ENCODE measurements around the gene EPHB1.

The EPHB1 gene

DNA sequence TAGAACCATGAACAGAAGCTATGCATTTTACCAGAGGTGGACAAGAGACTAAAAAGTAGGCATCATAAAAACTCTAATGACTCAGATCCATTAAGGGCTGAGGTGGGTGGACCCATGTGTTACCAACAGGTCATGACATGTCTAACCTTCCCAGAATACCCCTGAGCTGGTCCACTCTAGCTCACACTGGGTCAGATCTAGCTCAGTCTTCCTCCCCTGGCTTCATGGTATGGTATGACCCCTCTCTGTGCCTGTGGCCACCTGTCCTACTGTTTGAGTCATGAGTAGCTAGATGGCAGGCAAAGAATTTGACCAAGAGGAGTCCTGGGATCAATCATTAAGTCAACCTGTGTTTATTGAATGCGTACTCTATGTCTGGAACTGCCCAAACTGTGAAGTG lies 340.4 kb downstream of the EPHB1 start:
- H3K9ac ChIP-seq: no peak overlapping the region
- peaks cover 7% of the 10 kb centered on the region for H3K4me1 ChIP-seq
- H3K36me3 ChIP-seq: no peaks in the 10 kb centered on the region
- H3K27me3 ChIP-seq: no peaks in the 10 kb centered on the region
- H3K27ac ChIP-seq: no peak overlapping the region
- H3K4me2 ChIP-seq: no peak overlapping the region
- no peaks in the 10 kb centered on the region for H3K9me3 ChIP-seq
- no peak for TF ChIP-seq Cebpa-rat (IDR thresholded peaks at IDR 0.05)
- no peak overlapping the region for H3K4me3 ChIP-seq
- H4K20me1 ChIP-seq: no peaks in the 10 kb centered on the region

GRCh38 chr3:135136361-135137100 lies 341.5 kb downstream of the EPHB1 start:
- no peaks in the 10 kb centered on the region for H3K9me3 ChIP-seq
- no peak overlapping the region for H3K9ac ChIP-seq
- no peak overlapping the region for H3K4me2 ChIP-seq
- H3K27ac ChIP-seq: no peak overlapping the region
- no peaks in the 10 kb centered on the region for H3K36me3 ChIP-seq
- H3K27me3 ChIP-seq: no peaks in the 10 kb centered on the region
- H4K20me1 ChIP-seq: no peaks in the 10 kb centered on the region
- H3K4me1 ChIP-seq: peaks cover 18% of the 10 kb centered on the region
- H3K4me3 ChIP-seq: no peak overlapping the region
- TF ChIP-seq Cebpa-rat (IDR thresholded peaks at IDR 0.05): no peak

- H3K4me2 ChIP-seq: no peak overlapping the region
- no peaks in the 10 kb centered on the region for H4K20me1 ChIP-seq
- no peaks in the 10 kb centered on the region for H3K36me3 ChIP-seq
- no peak overlapping the region for H3K9ac ChIP-seq
- H3K27me3 ChIP-seq: no peaks in the 10 kb centered on the region
- H3K27ac ChIP-seq: no peak overlapping the region
- no peaks in the 10 kb centered on the region for H3K9me3 ChIP-seq
- no peak overlapping the region for H3K4me3 ChIP-seq
- no peak for TF ChIP-seq Cebpa-rat (IDR thresholded peaks at IDR 0.05)
- H3K4me1 ChIP-seq: peaks cover 25% of the 10 kb centered on the region
Observed at GRCh38 chr3:135137296-135137695, 342.2 kb downstream of the EPHB1 start.

DNA sequence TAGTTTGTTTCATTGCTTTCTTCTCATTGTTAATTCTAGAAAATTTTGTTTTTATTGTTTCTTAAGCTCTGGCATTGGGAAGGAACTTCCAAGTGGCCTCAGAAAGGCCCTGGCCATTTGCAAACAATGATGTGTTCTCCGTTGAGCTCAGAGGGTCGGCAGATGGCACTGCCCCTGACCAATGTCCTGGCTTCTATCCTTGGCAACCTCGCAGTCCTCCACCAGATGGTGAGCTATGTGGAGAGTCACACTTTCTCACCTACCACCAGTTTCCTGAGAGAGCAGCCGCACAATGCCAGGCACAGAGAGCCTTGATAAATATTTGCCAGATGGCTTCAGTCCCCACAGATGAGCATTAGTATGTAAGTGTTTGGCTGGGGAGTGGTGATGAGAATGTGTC lies 343.7 kb downstream of the EPHB1 start:
- Histone ChIP-seq H3K9me3 (no peaks in the 10 kb centered on the region), H3K9ac (no peak overlapping the region), H3K4me1 (peaks cover 39% of the 10 kb centered on the region), H3K27me3 (no peaks in the 10 kb centered on the region), H3K36me3 (no peaks in the 10 kb centered on the region), H3K4me3 (no peak overlapping the region), H3K27ac (no peak overlapping the region), H3K4me2 (no peak overlapping the region), H4K20me1 (no peaks in the 10 kb centered on the region)
- no peak for TF ChIP-seq Cebpa-rat (IDR thresholded peaks at IDR 0.05)

- Histone ChIP-seq H3K4me3 (no peak overlapping the region), H3K27ac (no peak overlapping the region), H4K20me1 (no peaks in the 10 kb centered on the region), H3K27me3 (no peaks in the 10 kb centered on the region), H3K4me1 (peaks cover 53% of the 10 kb centered on the region), H3K36me3 (no peaks in the 10 kb centered on the region), H3K9ac (no peak overlapping the region), H3K4me2 (peak overlapping the region; percentile 75), H3K9me3 (no peaks in the 10 kb centered on the region)
- TF ChIP-seq Cebpa-rat (IDR thresholded peaks at IDR 0.05): no peak
Observed at GRCh38 chr3:135140591-135140990, 345.5 kb downstream of the EPHB1 start.

- peak overlapping the region; percentile 42; the same call in 1 of the 2 replicates for H3K27ac ChIP-seq
- peak overlapping the region; percentile 75 for H3K4me2 ChIP-seq
- no peaks in the 10 kb centered on the region for H3K36me3 ChIP-seq
- peaks cover 59% of the 10 kb centered on the region for H3K4me1 ChIP-seq
- no peaks in the 10 kb centered on the region for H3K9me3 ChIP-seq
- H3K27me3 ChIP-seq: no peaks in the 10 kb centered on the region
- no peaks in the 10 kb centered on the region for H4K20me1 ChIP-seq
- H3K9ac ChIP-seq: peak overlapping the region; percentile 16; the same call in 1 of the 2 replicates
- H3K4me3 ChIP-seq: no peak overlapping the region
- no peak for TF ChIP-seq Cebpa-rat (IDR thresholded peaks at IDR 0.05)
Observed at GRCh38 chr3:135141160-135141559, 346.1 kb downstream of the EPHB1 start.

DNA sequence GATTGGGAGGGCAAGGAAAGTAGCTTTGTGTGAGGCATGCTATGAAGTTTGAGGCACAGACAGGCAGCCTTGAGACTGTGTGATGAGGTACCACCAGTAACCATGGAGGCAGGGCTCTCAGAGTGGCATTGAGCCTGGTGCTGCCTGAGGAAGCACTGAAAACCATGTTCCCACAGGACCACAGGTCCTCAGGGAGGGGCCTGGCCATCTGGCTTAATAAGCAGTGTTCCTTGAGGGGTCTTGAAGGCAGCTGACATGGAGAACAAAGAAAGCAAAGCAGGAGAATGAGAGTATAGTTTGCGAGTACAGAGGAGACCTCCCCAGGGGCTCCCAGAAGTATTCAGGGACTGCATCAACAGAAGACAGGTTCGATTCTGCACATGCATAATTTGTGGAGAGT lies 346.6 kb downstream of the EPHB1 start:
- Histone ChIP-seq H3K9ac (peak overlapping the region; percentile 16; the same call in 1 of the 2 replicates), H3K4me3 (no peak overlapping the region), H3K9me3 (no peaks in the 10 kb centered on the region), H3K27me3 (no peaks in the 10 kb centered on the region), H4K20me1 (no peaks in the 10 kb centered on the region), H3K36me3 (no peaks in the 10 kb centered on the region), H3K4me1 (peaks cover 62% of the 10 kb centered on the region), H3K4me2 (peak overlapping the region; percentile 75), H3K27ac (peak overlapping the region; percentile 42; the same call in 1 of the 2 replicates)
- TF ChIP-seq Cebpa-rat (IDR thresholded peaks at IDR 0.05): no peak

GRCh38 chr3:135142530-135142929 lies 347.5 kb downstream of the EPHB1 start:
- H3K36me3 ChIP-seq: no peaks in the 10 kb centered on the region
- no peaks in the 10 kb centered on the region for H3K27me3 ChIP-seq
- H3K9me3 ChIP-seq: no peaks in the 10 kb centered on the region
- peak overlapping the region; percentile 75 for H3K4me2 ChIP-seq
- peaks cover 62% of the 10 kb centered on the region for H3K4me1 ChIP-seq
- no peaks in the 10 kb centered on the region for H4K20me1 ChIP-seq
- H3K4me3 ChIP-seq: no peak overlapping the region
- no peak overlapping the region for H3K9ac ChIP-seq
- no peak overlapping the region for H3K27ac ChIP-seq
- TF ChIP-seq Cebpa-rat (IDR thresholded peaks at IDR 0.05): no peak

- no peaks in the 10 kb centered on the region for H3K27me3 ChIP-seq
- no peak overlapping the region for H3K9ac ChIP-seq
- TF ChIP-seq Cebpa-rat (IDR thresholded peaks at IDR 0.05): no peak
- no peaks in the 10 kb centered on the region for H3K9me3 ChIP-seq
- peaks cover 62% of the 10 kb centered on the region for H3K4me1 ChIP-seq
- H3K36me3 ChIP-seq: no peaks in the 10 kb centered on the region
- no peak overlapping the region; the same call in 1 of the 2 replicates for H3K27ac ChIP-seq
- H3K4me2 ChIP-seq: peak overlapping the region; percentile 75
- no peaks in the 10 kb centered on the region for H4K20me1 ChIP-seq
- no peak overlapping the region for H3K4me3 ChIP-seq
Observed at GRCh38 chr3:135143474-135143873, 348.4 kb downstream of the EPHB1 start.

- no peaks in the 10 kb centered on the region for H3K9me3 ChIP-seq
- H4K20me1 ChIP-seq: no peaks in the 10 kb centered on the region
- H3K27me3 ChIP-seq: no peaks in the 10 kb centered on the region
- H3K9ac ChIP-seq: no peak overlapping the region
- H3K4me2 ChIP-seq: peak overlapping the region; percentile 11; the same call in 1 of the 2 replicates
- no peaks in the 10 kb centered on the region for H3K36me3 ChIP-seq
- no peak overlapping the region for H3K4me3 ChIP-seq
- no peak for TF ChIP-seq Cebpa-rat (IDR thresholded peaks at IDR 0.05)
- H3K4me1 ChIP-seq: peaks cover 58% of the 10 kb centered on the region
- H3K27ac ChIP-seq: no peak overlapping the region
Observed at GRCh38 chr3:135145581-135145980, 350.5 kb downstream of the EPHB1 start.

Measured in BLaER1 (cell line).